ENCODE results near the gene GSTCD.

- TF ChIP-seq CTCF (IDR thresholded peaks at IDR 0.05) = no peak
- TF ChIP-seq POLR2A (IDR thresholded peaks at IDR 0.05) = no peak
- TF ChIP-seq EP300 (IDR thresholded peaks at IDR 0.05) = no peak
Measured at GRCh38 chr4:105758958-105759357, 50.4 kb downstream of the GSTCD start.
